GM18873 (cell line): ENCODE data around the gene DNAJC12.
"Not testable (repeated sequence)": the region's sequence is repeated elsewhere in the genome, so short reads cannot be mapped to it uniquely, and the experiment has no call there.

ENCODE experiments used
- ATAC-seq: cut with Tn5 transposase; IDR thresholded peaks from one replicate; pipeline ENCODE4 v1.9.1; 2021; ENCODE audit warnings: mild to moderate bottlenecking, moderate library complexity, moderate number of reproducible peaks; ENCODE audit not compliant: unreplicated experiment, low FRiP score

The DNAJC12 gene

GRCh38 chr10:67794909-67795460 is 43.0 kb downstream of the DNAJC12 start:
- no peak for ATAC-seq

GRCh38 chr10:67794256-67794655 is 43.7 kb downstream of the DNAJC12 start:
- no peak for ATAC-seq

DNA sequence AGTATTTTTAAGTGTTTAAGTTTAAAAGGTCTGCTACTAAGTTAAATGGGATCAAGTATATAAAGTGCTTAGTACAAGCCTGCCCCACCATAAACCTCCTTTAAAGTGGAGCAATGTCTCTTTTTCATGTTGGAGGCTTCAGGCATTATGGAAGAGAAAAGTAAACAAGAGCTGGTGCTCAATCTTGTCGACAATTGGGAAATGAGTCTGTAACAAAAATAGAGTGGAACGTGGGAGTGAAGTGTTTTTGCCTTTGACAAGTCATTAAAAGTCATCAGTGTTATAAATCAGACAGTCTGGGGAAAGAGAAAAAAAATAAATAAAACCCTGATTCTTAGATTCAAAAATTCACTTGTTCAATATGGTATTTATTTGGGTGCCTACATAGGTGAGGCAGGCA is 44.7 kb downstream of the DNAJC12 start:
- no peak for ATAC-seq

DNA sequence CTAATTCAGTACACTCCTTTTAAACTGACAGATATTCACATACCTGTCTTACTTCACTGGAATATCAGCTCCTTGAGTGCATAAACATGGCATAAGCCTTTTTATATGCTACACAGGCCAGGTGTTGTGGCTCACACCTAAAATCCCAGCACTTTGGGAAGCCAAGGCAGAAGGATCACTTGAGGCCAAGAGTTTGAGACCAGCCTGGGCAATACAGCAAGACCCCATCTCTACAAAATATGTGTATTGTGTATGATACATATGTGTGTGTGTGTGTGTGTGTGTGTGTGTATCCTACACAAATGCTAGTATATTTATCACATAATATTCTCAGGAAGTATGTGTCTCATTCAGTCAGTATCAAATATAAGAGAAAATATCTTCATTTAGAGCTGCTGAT is 45.3 kb downstream of the DNAJC12 start:
- no peak for ATAC-seq

DNA sequence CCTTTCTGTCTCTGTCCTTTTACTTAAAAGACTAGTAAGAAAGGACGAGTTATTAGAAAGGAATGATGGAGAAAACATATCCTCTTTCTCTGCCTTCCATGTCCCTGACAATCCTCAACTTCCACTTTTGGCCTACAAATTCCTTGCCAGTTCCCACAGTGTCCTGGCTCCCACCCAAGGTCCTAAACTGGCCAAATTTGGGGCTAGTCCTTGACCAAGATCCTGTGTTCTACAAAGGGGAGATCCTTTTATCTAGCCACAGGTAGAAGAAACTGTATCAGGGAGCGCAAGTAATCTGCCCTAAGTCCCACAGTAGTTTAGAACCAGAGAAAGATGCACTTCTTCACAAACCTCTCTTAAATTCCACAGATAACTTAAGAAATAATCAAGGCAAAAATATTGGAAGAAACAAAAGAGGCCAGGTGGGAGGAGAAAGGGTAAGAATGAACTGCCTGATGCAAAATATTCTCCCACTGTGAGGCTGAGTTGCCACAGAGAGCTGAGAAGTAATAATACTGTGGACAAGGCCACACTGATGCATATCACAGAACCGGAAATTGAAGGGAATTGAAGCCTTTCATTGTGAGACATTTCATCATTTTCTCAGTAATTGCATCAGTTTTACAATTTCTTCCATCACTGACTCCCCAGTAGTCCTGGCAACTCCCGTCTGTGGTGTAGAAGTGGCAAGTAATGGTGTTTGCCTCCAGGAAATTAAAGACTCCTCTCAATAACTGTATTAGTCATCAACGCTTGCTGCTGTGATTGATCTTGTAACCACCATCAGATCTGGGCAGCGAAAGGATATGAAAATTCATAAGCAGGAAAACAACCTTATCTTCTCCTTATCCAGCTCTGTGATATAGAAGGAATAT is 47.2 kb downstream of the DNAJC12 start:
- no peak for ATAC-seq

GRCh38 chr10:67789769-67790168 is 48.2 kb downstream of the DNAJC12 start:
- no peak for ATAC-seq

DNA sequence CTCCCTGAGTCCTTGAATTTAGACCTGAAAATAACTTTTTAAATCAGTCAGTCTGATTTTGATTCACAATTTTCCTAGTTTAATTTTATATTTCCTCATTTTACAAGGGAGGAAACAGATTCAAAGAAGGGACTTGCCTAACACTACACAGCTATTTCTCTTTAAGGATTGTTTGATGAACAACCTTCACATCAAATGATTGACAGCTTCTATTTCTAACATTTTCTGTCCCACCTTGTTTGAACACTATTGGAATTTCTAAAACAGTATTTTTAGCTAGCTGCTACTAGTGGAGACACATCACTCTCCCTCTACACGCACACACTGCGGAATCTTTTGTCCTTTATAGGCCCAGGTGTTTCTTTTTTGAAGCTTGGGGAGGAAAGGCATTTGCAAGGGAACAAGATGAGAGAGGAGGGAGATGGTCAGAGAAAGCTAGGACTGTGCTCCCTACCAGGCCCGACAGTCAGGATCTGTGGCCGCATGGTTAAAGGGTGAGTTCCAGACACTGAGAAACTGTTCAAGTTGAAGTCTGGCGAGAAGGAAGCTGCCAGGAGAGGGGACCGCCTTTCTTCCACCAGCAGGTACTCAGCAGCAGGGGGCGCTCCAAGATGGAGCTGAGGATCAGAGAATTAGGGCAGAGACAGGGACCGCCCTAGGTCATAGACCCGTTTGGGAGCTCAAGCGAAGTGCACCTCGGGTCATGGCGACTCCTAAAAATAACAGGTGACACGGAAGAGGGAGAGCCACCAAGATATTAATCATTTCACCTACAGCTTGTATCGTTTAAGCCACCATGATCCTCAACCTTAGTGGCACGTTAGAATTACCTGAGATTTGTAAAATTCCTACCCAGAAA is 49.7 kb downstream of the DNAJC12 start:
- ATAC-seq, result peak; percentile 56

DNA sequence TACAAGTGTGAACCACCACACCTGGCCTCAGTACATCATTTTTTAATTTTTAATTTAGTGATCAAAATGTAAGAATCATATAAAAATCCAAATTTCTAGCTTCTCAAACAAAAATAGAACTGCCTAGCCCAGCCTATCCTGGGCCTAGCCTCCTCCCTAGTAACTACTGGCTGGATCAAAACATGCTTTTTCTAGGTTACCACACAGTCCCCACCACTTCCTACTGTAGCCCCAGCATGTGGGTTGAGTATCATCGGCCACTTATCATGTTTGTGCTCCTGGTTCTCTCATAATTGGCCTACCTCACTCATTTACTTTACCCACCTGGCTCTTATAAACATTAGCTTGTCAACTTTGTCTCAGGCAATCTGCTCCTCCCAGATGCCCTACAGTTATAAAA is 52.9 kb downstream of the DNAJC12 start:
- ATAC-seq, result no peak

GRCh38 chr10:67784474-67784873 is 53.5 kb downstream of the DNAJC12 start:
- no peak for ATAC-seq

GRCh38 chr10:67783606-67784294 is 54.2 kb downstream of the DNAJC12 start:
- ATAC-seq, result peak; percentile 35

DNA sequence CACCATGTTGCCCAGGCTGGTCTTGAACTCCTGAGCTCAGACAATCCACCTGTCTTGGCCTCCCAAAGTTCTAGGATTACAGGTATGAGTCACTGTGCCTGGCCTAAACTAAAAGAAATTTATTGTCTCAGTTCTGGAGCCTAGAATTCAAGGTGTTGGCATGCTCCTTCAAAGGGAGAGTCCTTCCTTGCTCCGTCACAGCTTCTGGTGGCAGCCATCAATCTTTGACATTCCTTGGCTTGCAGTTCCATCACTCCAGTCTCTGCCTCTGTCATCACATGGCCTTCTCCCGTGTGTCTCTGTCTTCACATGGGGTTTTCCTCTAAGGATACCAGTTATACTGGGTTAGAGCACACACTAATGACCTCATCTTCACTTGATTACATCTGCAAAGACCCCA is 55.5 kb downstream of the DNAJC12 start:
- ATAC-seq, result no peak

- ATAC-seq, result peak; percentile 92
Measured at GRCh38 chr10:67780759-67781538, 57.0 kb downstream of the DNAJC12 start.

DNA sequence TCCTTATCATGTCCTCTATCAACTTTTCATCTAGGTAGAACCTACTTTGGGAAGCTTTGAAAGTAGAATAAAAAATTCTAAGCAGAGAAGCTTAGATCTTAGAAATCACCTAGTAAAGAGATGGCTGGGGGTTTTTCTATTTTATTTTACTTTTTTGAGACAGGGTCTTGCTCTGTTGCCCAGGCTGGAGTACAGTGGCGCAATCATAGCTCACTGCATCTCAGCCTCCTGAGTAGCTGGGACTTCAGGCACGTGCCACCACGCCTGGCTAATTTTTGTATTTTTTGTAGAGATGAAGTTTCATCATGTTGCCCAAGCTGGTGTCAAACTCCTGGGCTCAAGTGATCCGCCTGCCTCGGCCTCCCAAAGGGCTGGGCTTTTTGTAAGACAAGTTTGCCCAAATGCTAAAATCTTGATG is 57.8 kb downstream of the DNAJC12 start:
- ATAC-seq, result not testable (repeated sequence)

GRCh38 chr10:67779465-67780203 is 58.4 kb downstream of the DNAJC12 start:
- ATAC-seq, result no peak

GRCh38 chr10:67776371-67776770 is 61.6 kb downstream of the DNAJC12 start:
- no peak for ATAC-seq

- ATAC-seq, result no peak
Measured at GRCh38 chr10:67775279-67775678, 62.7 kb downstream of the DNAJC12 start.

DNA sequence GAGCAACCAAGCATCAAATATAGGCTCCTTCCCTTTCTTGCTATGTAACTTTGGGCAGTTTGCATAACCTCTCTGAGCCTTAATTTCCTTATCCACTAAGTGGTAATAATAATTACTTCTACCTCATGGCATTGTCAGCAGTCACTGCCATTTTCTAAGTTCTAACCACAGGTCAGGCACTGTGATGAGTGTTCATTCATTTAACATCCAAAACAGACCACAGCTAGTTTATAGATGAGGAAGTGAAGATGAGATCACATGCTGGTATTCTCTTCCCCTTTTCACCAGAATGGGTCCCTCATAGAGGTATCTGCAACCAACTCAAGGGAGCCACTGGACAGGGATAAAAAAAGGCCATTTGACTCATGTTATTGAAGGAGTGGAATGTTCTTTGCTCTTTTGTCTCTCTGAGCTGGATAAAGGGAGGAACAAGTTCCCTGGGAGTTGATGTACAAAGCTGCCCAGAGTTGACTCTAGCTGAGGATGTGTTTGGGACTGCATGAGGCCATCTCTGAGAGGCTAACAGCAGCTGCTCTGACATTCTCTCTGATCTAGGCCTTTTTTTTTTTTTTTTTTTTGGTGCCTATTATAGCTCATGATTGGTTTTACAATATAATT is 65.0 kb downstream of the DNAJC12 start:
- ATAC-seq, result peak; percentile 97

DNA sequence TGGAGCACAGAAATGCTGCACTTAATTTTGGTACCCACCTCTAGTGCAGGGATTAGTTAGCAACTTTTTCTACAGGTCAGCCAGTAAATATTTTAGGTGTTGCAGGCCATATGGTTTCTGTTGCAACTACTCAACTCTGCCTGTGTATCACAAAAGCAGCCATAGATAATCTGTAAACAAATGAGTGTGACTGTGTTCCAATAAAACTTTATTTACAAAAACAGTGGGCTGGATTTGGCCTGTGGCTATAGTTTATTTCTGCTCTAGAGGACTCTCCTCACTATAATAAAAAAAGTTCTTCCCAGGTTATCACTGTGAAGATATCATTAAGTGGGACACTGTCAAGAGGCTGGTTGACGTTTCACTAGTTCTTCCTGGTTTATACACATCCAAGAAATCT is 65.8 kb downstream of the DNAJC12 start:
- no peak for ATAC-seq

GRCh38 chr10:67771200-67771599 is 66.8 kb downstream of the DNAJC12 start:
- no peak for ATAC-seq
